ENCODE measurements around the gene TMEM205. TPM values are rescaled to one million over a fixed set of nuclear protein-coding genes. Genes with fewer than 3 reads are reported as not detected.

The TMEM205 gene
- total RNA-seq, 1 donor from 2014 or later: 46.0 TPM

- H3K36me3 Mint-ChIP-seq (ENCODE audit: low read depth, unreplicated experiment): no peaks in the 10 kb centered on the region
- no peak overlapping the region for H2AFZ ChIP-seq (ENCODE audit: low read depth, low read length)
- H3K4me2 ChIP-seq (ENCODE audit: low read length): no peak overlapping the region
- FAIRE-seq (no peak), DNase-seq (ENCODE audit: low read depth) (no peak)
- no peaks in the 10 kb centered on the region for H3K27me3 ChIP-seq (ENCODE audit: insufficient read depth, low read length)
- peaks cover 1% of the 10 kb centered on the region for H3K27me3 Mint-ChIP-seq (ENCODE audit: low read depth, unreplicated experiment)
- no peak overlapping the region for H3K9ac ChIP-seq (ENCODE audit: low read length)
- H3K4me1 ChIP-seq (ENCODE audit: insufficient read depth, low read length): peaks cover 11% of the 10 kb centered on the region
- H3K4me3 ChIP-seq (ENCODE audit: insufficient read depth, low read depth, low read length): no peak overlapping the region
- peaks cover 2% of the 10 kb centered on the region for H3K4me1 Mint-ChIP-seq (ENCODE audit: low read depth, unreplicated experiment)
- no peak overlapping the region for H3K27ac Mint-ChIP-seq (ENCODE audit: unreplicated experiment)
- H3K4me3 Mint-ChIP-seq (ENCODE audit: unreplicated experiment): no peak overlapping the region
- no peak overlapping the region for H3K27ac ChIP-seq (ENCODE audit: low read depth, low read length)
- H3K36me3 ChIP-seq (ENCODE audit: insufficient read depth, low read length): no peaks in the 10 kb centered on the region
- no peaks in the 10 kb centered on the region for H3K9me3 ChIP-seq (ENCODE audit: insufficient read depth, low read depth, low read length)
- no peaks in the 10 kb centered on the region for H3K79me2 ChIP-seq (ENCODE audit: insufficient read depth, low read length)
- TF ChIP-seq CTCF (IDR thresholded peaks at IDR 0.05; ENCODE audit: insufficient read depth, low read depth, low read length): no peak
- no peak for TF ChIP-seq EZH2 (IDR thresholded peaks at IDR 0.05; ENCODE audit: insufficient read depth, low read length)
- no peaks in the 10 kb centered on the region for H4K20me1 ChIP-seq (ENCODE audit: insufficient read depth, low read length)
- H3K9me3 Mint-ChIP-seq (ENCODE audit: unreplicated experiment): no peaks in the 10 kb centered on the region
Measured at GRCh38 chr19:11325544-11325943, 20.5 kb downstream of the TMEM205 start.

- H3K4me2 ChIP-seq (ENCODE audit: low read length): peak overlapping the region; percentile 71
- no peaks in the 10 kb centered on the region for H3K36me3 Mint-ChIP-seq (ENCODE audit: low read depth, unreplicated experiment)
Measured at GRCh38 chr19:11324748-11325389, 21.2 kb downstream of the TMEM205 start.

More at GRCh38 chr19:11324748-11325389, 21.2 kb downstream of the TMEM205 start:
- FAIRE-seq (no peak), DNase-seq (ENCODE audit: low read depth) (no peak)
- Histone ChIP-seq H3K27me3 (ENCODE audit: insufficient read depth, low read length) (no peaks in the 10 kb centered on the region), H4K20me1 (ENCODE audit: insufficient read depth, low read length) (no peaks in the 10 kb centered on the region), H3K9ac (ENCODE audit: low read length) (no peak overlapping the region), H3K4me3 (ENCODE audit: insufficient read depth, low read depth, low read length) (no peak overlapping the region), H2AFZ (ENCODE audit: low read depth, low read length) (no peak overlapping the region), H3K36me3 (ENCODE audit: insufficient read depth, low read length) (no peaks in the 10 kb centered on the region), H3K9me3 (ENCODE audit: insufficient read depth, low read depth, low read length) (no peaks in the 10 kb centered on the region), H3K4me1 (ENCODE audit: insufficient read depth, low read length) (peaks cover 11% of the 10 kb centered on the region), H3K27ac (ENCODE audit: low read depth, low read length) (no peak overlapping the region), H3K79me2 (ENCODE audit: insufficient read depth, low read length) (no peaks in the 10 kb centered on the region)
- peaks cover 1% of the 10 kb centered on the region for H3K27me3 Mint-ChIP-seq (ENCODE audit: low read depth, unreplicated experiment)
- H3K4me1 Mint-ChIP-seq (ENCODE audit: low read depth, unreplicated experiment): peaks cover 2% of the 10 kb centered on the region
- no peak overlapping the region for H3K4me3 Mint-ChIP-seq (ENCODE audit: unreplicated experiment)
- no peak overlapping the region for H3K27ac Mint-ChIP-seq (ENCODE audit: unreplicated experiment)
- TF ChIP-seq CTCF (IDR thresholded peaks at IDR 0.05; ENCODE audit: insufficient read depth, low read depth, low read length) (no peak), EZH2 (IDR thresholded peaks at IDR 0.05; ENCODE audit: insufficient read depth, low read length) (no peak)
- no peaks in the 10 kb centered on the region for H3K9me3 Mint-ChIP-seq (ENCODE audit: unreplicated experiment)

All from astrocyte (in vitro differentiated cells and primary cell).